NCI-H460 (cell line): ENCODE measurements around the gene FTCD. TPM values are rescaled to one million over a fixed set of nuclear protein-coding genes. Genes with fewer than 3 reads are reported as not detected.
"Not testable (repeated sequence)": the region's sequence is repeated elsewhere in the genome, so short reads cannot be mapped to it uniquely, and the experiment has no call there.

Experiments used
- DNase-seq: peaks from one replicate; pipeline ENCODE4 v3.0.0-alpha.2; 2016; ENCODE audit warnings: low read depth; ENCODE audit errors: extremely low read depth
- total RNA-seq: library from RNA; depleted of rRNA; stranded (reverse); fragments of >200 nt; shearing (Covaris generic); gene quantifications from 2 replicates; pipeline ENCODE4 v1.2.3, GENCODE V29; 2014

The FTCD gene
- total RNA-seq, 1 experiment from 2014 or later: 0.22 TPM

GRCh38 chr21:46141767-46142581 is 13.4 kb downstream of the FTCD start:
- DNase-seq: no peak

DNA sequence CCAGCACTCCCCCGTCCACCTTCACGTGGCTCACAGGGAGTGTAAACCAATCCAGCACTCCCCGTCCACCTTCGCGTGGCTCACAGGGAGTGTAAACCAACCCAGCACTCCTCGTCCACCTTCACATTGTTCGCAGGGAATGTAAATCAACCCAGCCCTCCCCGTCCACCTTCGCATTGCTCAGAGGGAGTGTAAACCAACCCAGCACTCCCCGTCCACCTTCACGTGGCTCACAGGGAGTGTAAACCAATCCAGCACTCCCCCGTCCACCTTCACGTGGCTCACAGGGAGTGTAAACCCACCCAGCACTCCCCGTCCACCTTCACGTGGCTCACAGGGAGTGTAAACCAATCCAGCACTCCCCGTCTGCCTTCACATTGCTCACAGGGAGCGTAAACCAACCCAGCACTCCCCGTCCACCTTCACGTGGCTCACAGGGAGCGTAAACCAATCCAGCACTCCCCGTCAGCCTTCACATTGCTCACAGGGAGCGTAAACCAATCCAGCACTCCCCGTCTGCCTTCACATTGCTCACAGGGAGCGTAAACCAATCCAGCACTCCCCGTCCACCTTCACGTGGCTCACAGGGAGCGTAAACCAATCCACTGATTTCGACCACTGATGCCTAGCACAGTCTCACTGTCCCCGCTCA is 14.9 kb downstream of the FTCD start:
- DNase-seq: not testable (repeated sequence)

DNA sequence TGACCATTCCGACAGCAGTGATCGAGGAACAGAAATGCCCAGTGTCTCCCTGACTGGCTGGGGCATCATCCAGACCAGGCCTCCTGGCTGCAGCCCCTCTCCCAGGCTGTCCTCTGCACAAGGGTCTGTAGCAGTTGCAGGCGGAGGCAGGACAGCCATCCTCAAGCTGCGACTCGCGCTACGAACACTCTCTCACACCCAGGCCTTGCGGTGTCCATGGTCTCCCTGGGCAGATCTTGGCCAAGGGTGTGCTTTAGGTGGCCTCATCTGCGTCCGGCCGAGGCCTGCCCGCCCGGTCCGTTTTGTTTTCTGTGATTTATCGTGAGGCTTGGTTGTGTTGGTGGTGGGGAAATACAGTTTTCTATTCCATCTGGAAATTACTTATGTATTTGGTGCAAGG is 15.7 kb downstream of the FTCD start:
- no peak for DNase-seq

DNA sequence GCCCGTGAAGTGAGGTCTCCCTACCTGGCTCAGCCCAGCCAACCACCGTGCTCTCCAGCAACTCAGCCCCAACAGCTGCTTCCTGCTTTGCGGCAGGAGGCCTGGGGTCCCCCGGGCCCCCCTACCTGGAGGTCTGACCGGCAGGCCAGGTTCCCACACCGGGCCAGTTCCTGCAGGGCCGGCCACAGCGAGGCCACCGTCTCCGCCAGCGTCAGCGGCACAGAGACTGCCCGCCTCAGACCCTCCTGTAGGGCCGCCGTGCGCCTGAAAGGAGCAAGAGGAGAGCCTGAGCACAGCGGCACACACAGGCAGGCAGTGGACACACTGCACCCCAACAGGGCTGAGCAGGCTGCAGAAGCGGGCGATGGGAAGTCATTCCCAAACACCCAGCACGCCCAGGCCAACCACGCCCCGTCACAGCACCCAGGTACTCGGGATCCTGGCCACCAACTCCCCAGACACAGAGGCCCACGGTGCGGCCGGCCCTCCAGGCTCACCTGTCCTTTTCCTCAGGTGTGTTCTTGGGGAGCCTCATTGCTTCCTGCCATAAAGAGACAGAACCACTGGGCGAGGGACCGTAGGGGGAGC is 16.9 kb downstream of the FTCD start:
- DNase-seq: no peak

- DNase-seq: no peak
These were observed 17.5 kb downstream of the FTCD start for GRCh38 chr21:46137908-46138307.

DNA sequence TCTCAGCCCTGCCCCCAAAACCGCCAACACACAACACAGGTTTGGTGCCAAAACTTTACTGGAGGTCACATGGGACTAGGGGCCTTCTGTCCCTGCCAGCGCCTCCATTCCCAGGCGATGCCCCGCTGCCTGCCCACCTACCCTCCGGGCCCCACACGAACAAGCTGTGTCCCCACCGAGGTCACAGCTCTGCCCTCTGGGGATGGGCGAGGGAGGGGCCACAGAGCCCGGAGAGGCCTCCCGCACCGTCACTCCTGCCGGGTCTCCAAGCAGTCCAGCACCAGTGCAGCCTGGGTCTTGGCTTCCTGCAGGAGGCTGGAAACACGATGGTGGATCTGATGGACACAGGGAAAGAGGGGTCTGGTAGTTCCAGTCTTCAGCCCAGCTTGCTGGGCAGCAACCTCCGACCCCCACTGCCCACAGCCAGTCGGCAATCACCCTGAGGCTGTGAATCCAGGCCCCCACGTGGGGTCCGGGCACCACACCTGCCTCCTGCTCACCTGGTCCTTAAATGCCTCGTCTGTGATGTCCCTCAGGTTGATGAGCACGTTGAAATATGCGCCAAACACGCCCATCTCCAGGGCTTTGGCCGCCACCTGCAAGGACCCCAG is 18.5 kb downstream of the FTCD start:
- no peak for DNase-seq

DNA sequence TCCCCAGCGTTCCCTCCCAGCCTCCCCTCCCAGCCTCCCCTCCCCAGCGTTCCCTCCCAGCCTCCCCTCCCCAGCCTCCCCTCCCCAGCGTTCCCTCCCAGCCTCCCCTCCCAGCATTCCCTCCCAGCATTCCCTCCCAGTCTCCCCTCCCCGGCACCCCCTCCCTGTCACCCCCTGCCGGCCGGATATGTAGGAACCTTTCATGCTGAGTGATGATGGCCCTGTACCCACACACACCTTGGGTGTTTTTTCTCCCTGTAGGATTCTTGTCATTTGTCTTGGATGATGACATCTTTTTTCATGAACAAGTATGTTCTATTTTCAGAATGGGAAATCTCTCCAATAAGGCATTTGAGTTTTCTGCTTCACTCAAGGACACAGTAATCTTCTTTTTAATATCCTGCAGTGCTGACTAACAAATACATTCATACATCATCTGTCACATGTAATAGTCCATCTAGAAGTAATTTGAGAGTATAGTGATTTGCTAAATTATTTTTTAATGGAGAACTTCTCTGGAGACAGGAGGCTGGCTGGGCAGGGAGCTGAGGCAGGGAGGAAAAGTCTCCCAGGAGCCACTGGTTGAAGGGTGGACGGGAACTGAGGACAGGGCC is 19.5 kb downstream of the FTCD start:
- no peak for DNase-seq

DNA sequence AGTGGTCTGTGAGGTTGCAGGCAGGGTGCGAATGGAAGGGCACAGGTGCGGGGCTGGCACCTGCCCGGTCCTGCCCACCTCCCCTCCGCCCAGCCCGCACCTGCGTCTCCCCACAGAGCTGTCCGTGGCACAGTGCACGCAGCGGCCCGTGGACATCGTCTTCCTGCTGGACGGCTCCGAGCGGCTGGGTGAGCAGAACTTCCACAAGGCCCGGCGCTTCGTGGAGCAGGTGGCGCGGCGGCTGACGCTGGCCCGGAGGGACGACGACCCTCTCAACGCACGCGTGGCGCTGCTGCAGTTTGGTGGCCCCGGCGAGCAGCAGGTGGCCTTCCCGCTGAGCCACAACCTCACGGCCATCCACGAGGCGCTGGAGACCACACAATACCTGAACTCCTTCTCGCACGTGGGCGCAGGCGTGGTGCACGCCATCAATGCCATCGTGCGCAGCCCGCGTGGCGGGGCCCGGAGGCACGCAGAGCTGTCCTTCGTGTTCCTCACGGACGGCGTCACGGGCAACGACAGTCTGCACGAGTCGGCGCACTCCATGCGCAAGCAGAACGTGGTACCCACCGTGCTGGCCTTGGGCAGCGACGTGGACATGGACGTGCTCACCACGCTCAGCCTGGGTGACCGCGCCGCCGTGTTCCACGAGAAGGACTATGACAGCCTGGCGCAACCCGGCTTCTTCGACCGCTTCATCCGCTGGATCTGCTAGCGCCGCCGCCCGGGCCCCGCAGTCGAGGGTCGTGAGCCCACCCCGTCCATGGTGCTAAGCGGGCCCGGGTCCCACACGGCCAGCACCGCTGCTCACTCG is 23.3 kb downstream of the FTCD start:
- DNase-seq: no peak

- DNase-seq: no peak
These were observed 23.9 kb downstream of the FTCD start for GRCh38 chr21:46131588-46131837.

DNA sequence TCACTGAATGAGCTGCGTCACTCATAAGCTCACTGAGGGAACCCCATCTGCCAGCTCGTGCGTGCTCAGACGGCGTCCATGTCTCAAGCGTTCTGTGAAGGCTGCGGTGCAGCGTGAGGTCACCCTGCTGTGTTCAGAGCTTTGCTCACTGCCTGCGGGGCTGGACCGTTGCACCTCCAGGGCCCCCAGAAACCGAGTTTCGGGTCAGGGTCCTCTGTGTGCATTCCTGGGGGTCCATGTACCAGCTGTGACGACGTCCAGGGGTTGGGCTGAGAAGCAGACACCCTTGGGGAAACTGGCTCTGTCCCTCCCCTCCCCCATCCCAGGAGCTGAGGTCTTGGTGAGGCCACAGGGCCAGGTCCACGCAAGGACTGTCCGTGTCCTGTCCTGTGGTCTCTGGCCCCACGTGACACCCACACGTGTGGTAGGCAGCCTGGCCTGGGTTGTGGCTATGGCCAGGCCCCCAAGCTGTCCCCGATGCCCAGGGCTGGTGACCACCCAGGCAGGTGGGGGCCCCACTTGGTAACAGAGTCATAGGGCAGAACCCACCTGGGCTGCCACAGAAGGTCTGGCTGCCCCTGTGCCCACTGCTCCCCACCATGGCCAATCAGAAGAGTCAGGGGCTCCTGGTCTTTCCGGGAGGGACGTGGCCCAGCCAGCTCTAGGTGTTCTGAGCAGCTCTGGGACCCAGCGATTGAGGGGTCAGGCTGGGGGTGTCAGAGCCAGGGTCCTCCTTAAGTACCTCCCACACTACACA is 24.4 kb downstream of the FTCD start:
- no peak for DNase-seq

- DNase-seq: no peak
These were observed 25.3 kb downstream of the FTCD start for GRCh38 chr21:46129846-46130651.

DNA sequence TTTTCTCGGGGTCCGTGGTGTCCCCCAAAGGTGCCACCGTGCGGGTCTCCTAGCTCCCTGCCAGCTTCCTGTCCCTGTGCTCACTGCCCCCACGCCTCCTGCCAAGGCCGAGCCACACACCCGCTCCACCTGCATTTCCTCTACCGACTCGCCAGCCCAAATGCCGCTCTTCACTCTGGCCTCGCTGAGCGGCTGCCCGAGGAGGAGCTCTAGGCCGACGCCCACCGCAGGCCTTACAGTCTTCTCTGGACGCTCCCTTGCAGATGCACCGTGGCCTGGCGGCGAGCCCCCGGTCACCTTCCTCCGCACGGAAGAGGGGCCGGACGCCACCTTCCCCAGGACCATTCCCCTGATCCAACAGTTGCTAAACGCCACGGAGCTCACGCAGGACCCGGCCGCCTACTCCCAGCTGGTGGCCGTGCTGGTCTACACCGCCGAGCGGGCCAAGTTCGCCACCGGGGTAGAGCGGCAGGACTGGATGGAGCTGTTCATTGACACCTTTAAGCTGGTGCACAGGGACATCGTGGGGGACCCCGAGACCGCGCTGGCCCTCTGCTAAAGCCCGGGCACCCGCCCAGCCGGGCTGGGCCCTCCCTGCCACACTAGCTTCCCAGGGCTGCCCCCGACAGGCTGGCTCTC is 26.3 kb downstream of the FTCD start:
- DNase-seq: no peak

GRCh38 chr21:46128106-46128932 is 27.1 kb downstream of the FTCD start:
- no peak for DNase-seq

DNA sequence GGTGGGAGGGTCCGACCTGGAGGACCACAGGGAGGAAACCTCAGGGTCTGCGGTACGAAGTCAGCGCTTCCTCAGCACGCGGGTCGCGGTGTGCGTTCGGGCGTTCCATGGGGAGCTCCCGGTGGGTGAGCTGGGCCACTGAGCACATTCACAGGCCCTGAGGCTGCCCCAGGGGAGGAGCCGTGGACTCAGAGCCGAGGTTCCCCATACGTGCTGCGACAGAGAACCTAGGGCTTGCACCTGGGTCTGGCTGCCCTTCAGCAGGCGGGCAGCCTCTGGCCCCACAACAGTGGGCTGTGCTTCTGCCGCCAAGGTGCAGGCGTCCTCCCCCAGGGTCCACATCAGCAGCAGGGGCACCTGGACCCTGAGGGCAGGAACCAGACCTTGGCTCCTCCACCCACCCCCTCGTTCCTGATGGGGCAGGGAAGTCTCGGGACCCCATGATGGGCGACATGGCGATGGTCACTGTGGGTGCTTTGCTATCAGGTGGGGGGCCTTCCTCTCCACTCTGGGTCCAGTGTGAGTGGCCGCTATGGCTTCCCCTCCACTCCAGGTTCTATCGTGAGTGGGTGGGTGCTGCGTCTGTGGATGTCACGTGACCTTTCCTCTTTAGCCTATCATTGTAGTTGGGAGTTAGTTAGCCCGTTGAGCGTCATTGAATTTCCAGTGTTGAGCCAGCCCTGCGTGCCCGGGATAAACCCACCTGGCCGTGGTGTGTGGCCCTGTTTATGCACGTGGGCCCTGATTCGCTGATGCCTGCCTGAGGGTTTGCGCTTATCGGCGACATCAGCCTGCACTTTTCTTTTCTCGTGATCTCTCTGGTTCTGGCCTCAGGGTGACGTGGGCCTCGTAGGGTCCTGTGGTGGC is 27.9 kb downstream of the FTCD start:
- no peak for DNase-seq

DNA sequence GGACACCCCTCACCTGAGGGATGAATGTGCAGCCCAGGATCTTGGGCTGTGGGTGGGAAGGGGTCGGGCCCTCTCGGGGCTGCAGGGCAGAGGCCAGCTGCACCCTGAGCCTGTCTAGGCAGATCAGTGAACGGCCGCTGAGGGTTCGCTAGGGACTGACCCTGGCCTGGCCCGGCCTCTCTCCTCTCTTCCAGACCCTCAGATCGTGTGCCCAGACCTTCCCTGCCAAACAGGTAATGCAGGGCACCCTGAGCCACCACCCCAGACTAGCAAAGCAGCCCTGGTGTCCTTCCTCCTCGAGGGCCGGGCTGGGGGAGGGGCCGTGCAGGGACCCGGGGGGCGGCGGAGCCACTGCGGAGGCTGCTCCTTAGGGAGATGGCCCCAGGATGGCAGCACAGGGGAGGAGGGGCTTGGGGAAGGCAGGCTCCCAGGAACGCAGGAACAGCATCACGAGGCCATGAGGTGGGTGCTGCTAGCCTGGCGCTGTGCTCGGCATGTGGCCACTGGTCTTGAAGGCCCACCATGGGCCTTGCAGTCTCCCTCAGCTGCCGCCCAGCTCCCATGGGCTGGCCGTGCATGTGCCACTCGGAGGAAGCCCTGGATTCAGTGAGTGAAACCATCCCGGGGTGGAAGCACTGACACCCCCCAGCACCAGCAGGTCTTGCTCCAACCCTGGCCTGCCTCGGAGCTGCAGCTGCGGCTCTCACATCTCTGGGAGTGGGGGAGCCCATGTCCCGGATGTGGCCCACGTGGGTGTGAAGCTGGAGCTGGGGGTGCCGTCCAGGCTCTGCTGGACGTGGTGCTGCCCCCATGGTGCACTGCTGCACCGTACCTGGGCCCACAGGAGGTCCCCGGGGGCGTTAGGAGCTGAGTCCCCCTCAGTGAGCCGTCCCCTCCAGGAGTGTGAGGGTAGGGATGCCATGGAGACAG is 28.8 kb downstream of the FTCD start:
- no peak for DNase-seq
